ENCODE data around the gene SCIMP.

DNA sequence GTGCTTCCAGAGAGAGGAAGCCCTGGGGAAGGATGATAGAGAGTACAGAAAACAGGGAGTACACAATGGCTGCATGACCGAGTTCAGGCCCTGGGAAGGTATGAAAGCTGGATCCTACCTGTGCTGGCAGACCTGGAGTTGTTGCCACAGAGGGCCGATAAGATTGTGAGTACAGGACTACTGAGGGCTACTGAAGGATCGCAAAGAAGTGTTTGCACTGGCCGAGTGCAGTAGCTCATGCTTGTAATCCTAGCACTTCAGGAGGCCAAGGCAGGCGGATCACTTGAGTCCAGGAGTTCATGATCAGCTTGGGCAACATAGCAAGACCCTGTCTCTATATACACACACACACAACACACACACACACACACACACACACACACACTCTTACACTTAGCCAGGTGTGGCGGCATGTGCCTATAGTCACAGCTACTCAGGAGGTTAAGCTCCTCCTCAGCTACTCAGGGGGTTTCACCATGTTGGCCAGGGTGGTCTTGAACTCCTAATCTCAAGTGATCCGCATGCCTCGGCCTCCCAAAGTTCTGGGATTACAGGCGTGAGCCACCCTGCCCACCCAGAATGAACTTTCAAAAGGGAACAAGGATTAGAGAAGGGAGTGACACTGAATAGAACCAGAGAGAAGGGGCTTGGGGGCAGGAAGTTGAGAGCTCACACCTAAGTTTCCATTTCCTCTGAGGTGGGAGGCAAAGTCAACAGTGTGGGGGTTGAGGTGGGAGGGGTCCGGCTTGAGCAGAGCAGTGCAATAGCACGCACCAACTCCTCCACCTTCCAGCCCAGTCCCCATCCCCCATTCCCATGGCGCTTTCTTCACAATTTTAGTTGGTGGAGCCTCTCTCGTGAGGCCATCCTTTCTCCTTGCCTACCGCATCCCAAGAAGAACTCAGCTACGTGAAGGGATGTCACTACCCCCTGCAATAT, 7.5 kb downstream of the SCIMP start:
- TF ChIP-seq, protein P1, sequence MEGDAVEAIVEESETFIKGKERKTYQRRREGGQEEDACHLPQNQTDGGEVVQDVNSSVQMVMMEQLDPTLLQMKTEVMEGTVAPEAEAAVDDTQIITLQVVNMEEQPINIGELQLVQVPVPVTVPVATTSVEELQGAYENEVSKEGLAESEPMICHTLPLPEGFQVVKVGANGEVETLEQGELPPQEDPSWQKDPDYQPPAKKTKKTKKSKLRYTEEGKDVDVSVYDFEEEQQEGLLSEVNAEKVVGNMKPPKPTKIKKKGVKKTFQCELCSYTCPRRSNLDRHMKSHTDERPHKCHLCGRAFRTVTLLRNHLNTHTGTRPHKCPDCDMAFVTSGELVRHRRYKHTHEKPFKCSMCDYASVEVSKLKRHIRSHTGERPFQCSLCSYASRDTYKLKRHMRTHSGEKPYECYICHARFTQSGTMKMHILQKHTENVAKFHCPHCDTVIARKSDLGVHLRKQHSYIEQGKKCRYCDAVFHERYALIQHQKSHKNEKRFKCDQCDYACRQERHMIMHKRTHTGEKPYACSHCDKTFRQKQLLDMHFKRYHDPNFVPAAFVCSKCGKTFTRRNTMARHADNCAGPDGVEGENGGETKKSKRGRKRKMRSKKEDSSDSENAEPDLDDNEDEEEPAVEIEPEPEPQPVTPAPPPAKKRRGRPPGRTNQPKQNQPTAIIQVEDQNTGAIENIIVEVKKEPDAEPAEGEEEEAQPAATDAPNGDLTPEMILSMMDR (IDR thresholded peaks at IDR 0.05): no peak
- TF ChIP-seq POLR2A (IDR thresholded peaks at IDR 0.05) (no peak), EP300 (IDR thresholded peaks at IDR 0.05) (no peak)

Data from ovary (tissue), 3 donors.